ENCODE results near the gene AMHR2.

DNA sequence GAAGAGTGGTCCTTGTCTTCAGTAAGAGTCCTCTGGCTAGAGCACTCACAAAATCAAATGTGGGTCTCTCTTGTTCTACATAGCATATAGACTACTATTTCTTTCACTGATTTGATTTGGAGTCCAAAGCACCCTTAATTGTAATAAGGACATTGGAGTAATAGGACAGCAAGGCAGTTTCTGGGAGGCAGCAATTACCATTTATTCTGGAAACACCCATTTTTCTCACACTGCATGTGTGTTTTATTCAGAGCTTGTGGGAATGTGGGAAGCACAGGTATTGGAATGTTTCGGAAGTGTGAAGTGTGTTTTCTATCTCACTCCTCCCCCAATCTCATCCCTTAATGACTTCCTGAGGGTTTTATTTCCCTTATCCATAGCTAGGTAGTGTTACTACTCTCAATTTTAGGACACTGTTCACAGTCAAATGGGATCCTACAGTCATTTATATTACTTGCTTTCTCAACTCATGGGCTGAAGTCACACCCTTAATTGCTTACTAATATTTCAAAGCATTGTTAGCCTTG, 48.5 kb downstream of the AMHR2 start:
- TF ChIP-seq CEBPB (IDR thresholded peaks at IDR 0.05) (no peak), NFIC (IDR thresholded peaks at IDR 0.05) (no peak), CREB1 (IDR thresholded peaks at IDR 0.05; ENCODE audit: low read depth) (no peak), TCF12 (IDR thresholded peaks at IDR 0.05; ENCODE audit: low read depth) (no peak), FOXM1 (IDR thresholded peaks at IDR 0.05; ENCODE audit: borderline replicate concordance, low read depth) (no peak), ZBTB7A (IDR thresholded peaks at IDR 0.05; ENCODE audit: low read depth) (no peak), EP300 (IDR thresholded peaks at IDR 0.05; ENCODE audit: borderline replicate concordance) (no peak)
- TF ChIP-seq, protein P1, sequence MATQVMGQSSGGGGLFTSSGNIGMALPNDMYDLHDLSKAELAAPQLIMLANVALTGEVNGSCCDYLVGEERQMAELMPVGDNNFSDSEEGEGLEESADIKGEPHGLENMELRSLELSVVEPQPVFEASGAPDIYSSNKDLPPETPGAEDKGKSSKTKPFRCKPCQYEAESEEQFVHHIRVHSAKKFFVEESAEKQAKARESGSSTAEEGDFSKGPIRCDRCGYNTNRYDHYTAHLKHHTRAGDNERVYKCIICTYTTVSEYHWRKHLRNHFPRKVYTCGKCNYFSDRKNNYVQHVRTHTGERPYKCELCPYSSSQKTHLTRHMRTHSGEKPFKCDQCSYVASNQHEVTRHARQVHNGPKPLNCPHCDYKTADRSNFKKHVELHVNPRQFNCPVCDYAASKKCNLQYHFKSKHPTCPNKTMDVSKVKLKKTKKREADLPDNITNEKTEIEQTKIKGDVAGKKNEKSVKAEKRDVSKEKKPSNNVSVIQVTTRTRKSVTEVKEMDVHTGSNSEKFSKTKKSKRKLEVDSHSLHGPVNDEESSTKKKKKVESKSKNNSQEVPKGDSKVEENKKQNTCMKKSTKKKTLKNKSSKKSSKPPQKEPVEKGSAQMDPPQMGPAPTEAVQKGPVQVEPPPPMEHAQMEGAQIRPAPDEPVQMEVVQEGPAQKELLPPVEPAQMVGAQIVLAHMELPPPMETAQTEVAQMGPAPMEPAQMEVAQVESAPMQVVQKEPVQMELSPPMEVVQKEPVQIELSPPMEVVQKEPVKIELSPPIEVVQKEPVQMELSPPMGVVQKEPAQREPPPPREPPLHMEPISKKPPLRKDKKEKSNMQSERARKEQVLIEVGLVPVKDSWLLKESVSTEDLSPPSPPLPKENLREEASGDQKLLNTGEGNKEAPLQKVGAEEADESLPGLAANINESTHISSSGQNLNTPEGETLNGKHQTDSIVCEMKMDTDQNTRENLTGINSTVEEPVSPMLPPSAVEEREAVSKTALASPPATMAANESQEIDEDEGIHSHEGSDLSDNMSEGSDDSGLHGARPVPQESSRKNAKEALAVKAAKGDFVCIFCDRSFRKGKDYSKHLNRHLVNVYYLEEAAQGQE (IDR thresholded peaks at IDR 0.05; ENCODE audit: low read depth), result no peak
- TF ChIP-seq, protein P2, sequence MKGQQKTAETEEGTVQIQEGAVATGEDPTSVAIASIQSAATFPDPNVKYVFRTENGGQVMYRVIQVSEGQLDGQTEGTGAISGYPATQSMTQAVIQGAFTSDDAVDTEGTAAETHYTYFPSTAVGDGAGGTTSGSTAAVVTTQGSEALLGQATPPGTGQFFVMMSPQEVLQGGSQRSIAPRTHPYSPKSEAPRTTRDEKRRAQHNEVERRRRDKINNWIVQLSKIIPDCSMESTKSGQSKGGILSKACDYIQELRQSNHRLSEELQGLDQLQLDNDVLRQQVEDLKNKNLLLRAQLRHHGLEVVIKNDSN (IDR thresholded peaks at IDR 0.05), result no peak
- TF ChIP-seq, protein P3, sequence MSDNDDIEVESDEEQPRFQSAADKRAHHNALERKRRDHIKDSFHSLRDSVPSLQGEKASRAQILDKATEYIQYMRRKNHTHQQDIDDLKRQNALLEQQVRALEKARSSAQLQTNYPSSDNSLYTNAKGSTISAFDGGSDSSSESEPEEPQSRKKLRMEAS (IDR thresholded peaks at IDR 0.05), result no peak
